GM21381 (cell line): ENCODE results near the gene TMEM171.

Source experiments
- ATAC-seq: cut with Tn5 transposase; IDR thresholded peaks from one replicate; pipeline ENCODE4 v1.9.1; 2021; ENCODE audit warnings: mild to moderate bottlenecking, moderate library complexity; ENCODE audit not compliant: unreplicated experiment

The TMEM171 gene

DNA sequence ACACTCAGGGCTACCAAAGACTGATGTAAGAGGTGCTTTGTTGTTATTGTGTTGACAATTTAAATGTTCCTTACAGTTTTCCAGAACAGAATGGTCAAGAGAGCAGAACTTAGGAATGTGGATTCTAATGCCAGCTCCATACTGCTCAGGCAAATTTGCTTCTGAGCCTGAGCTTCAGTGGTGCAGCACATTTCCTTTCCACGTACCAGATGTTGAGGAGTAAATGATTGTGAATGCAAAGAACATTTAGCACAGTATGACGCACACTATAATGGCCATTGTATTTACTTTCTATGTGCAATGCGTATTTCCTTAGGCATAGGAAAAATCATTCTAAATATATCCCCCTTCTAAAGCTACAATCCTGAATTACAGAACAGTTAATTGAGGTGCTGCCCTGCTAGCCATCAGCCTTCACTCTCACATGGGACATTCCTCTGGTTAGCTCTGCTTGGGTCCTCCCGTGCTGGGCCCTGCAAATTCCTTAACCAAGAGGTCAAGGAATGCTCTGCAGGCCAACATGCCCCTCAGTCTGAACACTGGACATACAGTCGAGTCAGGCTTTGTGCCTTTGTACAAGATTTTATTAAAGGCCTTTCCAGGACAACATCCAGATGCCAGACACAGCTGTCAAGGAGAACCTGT lies 31.5 kb downstream of the TMEM171 start:
- ATAC-seq = no peak

DNA sequence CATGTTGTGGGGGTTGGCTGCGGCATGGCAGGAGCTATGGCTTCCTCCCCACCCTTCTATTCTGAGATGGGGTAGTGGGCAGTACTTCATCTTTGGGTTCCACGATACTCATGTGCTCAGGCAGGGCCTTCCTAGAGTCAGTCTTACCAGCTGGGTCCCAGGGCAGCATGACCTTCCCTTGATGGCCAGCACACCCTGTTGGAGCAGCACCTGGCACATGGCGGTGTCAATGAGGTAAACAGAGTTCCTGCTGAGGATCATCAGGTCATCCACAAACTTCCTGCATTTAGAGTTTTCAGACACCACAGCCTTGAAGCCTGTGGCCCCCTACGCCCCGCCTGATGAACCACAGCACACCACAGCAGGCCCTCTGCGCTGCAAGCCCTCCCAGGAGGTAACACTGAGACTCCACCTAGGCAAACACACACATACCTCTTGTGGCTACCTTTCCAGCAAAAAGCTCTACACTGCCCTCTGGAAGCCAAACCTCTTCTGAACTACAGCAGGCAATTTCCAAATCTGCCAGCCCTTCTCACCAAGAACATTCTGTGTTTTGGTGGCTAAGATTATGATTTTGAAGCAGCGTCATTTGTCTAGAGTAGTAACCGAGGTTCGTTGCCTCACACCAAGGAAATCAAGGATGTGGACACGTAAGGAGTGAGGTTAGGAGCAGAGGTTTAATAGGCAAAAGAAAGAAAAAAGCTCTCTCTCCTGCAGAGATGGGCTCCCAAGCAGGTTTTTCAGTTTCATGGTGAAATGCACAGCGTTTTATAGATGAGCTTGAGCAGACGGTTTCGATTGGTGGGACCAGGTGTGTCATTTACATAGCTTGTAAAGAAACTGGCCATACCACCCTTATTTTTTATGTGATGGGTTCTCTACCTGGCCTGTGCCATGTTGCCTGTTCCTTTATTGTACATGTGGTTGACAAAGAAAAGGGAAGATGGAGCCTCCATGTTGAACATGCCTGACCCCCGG lies 32.3 kb downstream of the TMEM171 start:
- no peak for ATAC-seq

DNA sequence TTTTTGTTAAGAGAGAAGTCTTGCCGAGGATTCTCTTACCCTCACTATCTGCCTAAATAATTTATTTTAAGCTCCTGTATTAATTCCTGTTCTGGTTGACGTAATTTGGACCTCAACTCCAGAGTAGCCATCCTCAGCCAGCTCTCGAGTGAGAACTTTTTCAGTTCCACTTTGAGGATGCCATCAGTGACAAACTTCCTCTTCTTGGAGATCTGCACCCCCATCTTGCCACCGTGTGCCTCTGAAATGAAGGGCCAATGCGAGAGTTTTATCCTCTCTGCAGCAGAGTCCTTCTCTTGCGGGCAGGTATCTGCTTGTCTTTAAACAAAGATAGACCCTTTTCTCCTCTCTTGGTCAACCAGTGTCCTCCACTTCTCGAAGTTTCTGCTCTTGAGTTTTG lies 33.1 kb downstream of the TMEM171 start:
- ATAC-seq = no peak

DNA sequence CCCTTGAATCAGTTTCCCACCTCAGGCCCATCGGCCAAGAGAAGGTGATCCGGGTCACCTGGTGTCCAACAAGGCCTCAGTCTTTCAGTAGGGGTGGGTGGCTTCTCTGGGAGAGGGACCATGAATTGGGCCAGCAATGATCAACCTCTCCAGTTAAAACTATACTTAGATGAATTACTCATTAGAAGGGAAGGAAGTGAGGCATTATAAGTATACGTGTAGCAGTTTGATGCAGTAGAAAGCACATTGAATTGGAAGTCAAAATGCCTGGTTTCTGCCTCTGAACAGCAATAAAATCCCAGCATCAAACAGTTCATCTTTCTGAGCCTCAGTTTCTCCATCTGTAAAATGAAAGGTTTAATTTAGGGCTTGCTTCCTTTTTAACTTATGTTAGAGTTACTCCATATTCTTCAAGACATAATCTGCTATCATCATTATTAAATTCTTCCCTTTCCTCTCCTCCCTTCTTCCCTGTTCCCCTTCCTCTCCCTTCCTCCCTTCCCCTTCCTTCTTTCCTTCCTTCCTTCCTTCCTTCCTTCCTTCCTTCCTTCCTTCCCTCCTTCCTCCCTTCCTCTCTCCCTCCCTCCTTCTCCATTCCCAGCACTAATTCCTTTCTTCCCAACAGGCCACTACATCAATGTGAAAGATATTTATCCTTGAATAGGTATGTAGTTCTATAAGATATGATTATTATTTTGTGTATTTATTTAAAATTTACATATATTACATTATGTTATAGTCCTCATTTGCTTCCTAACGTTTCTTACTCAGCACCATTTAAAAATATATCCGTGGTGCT lies 34.0 kb downstream of the TMEM171 start:
- no peak for ATAC-seq

DNA sequence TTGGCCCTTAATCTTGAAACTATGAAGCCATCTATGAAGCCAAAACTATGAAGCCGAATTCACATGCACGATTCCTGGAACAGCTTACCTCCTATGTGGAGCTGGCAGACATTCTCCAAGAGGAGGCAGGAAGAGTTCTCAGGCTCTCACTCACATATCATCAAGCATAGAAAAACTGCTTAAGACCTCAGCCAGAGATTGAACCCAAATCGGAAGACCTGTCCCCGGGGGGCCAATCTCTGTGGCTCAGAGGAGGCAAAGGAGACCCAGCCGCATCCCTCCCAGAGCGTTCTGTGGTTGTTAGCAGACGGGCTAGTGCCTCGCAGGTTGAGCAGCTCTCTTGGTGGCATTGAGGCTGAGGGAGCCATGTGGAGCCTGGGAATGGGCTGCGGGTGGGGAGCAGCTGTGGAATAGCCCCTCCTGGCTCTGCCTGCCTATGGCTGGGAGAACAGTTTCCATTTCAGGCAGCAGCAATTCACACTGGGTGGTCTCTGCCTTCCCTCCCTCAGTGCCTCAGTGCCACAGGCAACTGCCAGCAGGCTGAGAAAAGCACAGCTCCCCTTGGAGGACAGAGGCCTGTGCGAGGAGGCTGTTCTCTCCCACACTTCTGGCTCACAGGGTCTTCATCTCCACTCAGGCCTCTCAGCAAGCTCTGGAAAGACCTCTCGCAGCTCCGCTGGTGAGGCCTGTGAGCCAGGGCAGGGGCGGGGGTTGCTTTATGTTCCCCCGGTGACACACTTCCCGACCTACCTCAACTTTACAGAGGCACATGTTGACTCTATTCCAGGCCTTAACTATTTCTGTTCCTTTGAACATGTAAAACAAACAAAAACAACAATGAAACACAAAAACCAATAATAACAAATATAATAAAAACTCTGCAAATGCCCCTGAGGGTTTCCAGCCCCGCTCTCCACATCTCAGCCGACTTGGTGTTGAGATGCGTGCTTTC lies 35.2 kb downstream of the TMEM171 start:
- ATAC-seq = no peak

DNA sequence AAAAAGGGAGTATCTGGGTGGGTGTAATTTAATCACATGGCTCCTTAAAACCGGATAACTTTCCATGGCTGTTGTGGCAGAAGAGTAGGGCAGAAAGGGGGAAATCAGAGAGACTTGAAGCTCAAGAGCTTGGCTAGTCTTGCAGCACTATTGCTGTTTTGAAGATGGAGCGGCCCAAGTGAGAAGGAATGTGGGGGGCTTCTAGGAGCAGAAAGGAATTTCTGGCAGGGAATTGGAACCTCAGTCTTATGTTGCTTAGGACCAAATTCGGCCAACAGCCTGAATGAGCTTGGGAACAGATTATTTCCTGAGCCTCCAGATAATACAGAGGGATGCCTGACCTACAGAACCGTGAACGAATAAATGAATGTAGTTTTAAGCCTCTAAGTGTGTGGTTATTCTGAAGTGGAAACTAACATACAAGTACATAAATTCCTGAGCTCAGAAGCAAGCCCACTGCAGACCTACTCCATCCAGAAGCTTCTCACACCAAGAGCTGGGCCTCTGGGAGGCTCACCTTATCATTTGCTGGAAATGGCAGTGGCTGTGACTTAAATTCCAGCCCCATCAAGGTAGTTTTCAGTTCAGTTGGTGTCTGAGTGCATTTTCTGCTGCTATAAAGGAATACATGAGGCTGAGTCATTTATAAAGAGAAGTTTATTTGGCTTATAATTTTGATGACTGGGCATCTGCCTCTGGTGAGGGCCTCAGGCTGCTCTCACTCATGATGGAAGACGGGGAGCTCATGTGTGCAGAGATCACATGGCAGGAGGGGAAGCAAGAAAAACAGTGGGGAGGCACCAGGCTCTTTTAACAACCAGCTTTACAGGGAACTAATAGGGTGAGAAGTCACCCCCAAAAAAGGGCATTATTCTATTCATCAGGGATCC lies 37.3 kb downstream of the TMEM171 start:
- ATAC-seq = no peak

DNA sequence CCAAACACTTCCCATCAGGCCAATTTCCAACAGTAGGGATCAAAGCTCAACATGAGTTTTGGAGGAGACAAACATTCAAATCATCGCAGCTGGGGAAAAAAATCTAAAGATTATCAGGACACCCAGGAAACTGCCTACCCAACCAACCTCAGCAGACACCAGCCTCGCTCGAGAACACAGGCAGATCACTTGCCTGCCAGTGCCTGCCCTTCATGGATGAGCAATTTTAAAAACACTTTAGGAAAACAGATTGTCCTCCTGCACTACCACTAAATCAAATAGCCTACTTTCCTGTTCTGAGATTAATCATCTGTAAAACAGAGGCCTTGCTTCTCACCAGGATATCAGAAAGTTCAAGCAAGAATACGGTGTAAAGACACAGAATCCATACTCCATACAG lies 37.9 kb downstream of the TMEM171 start:
- no peak for ATAC-seq

DNA sequence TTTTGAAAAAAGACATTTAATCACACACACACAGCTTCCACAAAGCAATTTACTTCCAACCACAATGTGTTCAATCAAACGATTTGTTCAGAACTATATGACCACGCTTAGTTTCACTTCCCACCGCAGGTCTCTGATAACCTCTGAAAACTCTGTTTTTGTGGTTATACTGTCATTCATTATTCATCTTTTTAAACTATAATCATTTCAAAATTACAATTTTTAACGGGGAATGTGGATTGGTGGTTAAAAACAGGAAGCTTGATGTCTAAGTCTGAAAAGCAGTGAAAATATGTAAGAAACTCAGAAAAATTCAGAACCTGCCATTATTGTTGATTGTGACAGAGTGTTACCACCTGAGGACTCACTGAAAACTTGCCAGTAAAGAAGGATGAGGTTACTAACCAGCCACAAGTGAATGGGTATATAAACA lies 39.9 kb downstream of the TMEM171 start:
- ATAC-seq = peak; percentile 95

DNA sequence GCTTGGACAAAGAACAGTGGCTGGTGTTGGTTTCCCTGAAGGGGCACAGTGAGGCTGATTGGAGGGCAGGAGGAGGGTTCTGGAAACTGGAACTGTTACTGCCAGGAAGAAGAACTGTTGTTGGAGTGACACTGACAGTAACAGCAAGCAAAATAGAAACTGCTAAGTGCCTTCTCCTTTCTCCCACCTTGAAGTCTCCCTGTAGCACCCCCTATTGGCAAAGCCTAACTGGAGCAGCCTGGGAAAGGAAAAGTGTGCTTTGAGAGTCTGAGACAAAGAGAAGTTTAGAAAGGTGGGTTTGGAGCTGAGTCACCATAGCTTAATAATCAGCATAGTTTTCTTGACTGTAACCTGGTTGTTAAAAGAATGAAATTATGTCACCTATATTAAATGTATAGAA lies 50.1 kb downstream of the TMEM171 start:
- ATAC-seq = no peak

DNA sequence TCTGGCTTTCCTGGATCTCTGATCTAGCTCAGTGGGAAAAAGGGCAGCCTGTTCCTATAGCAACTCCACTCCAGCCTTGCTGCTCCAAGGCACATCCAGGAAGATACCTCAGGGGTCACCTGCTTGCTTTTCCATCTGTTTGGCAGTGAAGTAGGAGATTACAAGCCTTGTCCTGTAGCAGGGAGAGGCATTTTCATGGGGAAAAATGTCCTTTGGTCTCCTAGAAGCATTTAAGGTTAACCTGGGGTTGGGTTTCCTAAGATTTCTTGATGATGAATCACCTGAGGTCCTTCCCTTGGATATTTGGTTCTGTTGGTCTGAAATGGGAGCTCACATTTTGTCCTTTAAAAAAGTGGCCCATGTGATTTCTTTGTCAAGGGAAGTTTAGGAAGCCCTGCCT lies 51.1 kb downstream of the TMEM171 start:
- ATAC-seq = no peak

DNA sequence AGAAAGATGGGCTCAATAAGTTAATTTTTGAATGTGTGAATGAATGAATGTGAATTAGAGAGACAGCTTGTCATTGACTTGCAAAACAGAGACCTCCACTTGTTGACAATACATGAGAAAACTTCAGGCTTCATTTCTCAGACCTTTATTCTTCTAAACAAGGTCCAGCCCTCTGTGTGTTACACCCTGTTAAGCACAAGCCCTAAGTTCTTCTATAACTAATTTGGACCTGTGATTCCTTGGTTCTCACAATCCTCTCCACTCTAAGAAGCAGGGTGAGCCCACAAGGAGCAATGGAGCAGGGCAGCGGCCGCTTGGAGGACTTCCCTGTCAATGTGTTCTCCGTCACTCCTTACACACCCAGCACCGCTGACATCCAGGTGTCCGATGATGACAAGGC lies 52.6 kb downstream of the TMEM171 start, which contains the start of gene TMEM174:
TSS of gene TMEM174 (plus strand) at position 243 of the 400 bp plus-strand sequence. CDS start at position 294, 51 bp downstream.
- ATAC-seq = no peak

DNA sequence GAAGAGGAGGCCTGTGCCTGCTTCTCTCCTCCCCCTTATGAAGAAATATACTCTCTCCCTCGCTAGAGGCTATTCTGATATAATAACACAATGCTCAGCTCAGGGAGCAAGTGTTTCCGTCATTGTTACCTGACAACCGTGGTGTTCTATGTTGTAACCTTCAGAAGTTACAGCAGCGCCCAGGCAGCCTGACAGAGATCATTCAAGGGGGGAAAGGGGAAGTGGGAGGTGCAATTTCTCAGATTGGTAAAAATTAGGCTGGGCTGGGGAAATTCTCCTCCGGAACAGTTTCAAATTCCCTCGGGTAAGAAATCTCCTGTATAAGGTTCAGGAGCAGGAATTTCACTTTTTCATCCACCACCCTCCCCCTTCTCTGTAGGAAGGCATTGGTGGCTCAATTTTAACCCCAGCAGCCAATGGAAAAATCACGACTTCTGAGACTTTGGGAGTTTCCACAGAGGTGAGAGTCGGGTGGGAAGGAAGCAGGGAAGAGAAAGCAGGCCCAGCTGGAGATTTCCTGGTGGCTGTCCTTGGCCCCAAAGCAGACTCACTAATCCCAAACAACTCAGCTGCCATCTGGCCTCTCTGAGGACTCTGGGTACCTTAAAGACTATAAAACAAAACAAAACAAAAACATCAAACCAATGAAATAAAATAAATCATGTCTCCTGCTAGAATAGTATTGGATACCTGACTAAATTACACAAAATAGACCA lies 53.9 kb downstream of the TMEM171 start:
- no peak for ATAC-seq

DNA sequence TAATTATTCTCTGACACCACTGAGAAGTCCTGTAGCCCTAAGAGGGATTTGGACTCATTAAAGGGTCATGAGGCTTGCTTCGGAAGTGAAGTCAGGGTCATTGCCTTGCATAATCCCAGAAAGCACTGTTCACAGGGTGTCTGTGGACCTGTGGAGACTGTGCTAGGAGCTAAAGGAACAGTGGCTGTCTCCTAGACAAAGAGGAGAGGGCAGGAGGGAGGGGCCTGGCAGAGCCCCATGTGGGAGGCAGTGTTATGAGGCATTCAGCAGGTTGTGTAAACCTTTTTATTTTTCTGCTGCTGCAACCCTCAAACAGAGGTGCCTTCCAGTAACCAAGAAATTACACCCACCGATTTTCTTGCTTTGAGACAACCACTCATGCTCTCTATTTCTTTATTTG lies 55.9 kb downstream of the TMEM171 start:
- ATAC-seq = no peak

DNA sequence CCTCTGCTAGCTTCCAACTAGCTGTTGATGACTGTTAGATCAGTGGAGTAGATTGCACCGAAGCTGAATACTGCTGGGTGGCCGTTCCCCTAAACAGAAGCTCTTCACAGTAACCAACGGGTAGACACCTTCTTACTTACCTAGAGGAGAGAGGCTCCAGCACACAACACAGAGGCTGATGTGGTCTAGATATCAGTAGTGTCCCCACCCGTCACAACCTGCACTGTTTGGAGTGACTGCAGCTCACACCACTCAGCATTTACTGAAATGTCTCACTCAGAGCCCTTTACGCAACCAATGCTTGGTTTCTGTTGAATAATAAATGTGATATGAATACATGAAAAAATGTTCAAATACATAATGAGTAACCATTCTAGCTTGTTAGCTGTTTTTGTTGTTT lies 57.9 kb downstream of the TMEM171 start:
- no peak for ATAC-seq

DNA sequence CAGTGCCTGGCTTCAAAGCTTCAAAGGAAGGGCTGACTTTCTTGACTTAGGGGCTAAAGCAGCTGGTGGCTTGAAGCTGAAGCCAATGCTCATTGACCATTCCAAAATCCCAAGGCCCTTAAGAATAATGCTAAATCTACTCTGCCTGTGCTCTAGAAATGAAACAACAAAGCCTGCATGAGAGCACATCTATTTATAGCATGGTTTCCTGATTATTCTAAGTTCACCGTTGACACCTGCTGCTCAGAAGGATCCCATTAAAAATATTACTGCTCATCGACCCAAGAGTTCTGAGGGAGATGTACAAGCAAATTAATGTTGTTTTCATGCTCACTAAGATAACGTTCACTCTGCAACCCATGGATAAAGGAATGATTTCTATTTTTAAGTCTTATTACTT lies 59.4 kb downstream of the TMEM171 start:
- ATAC-seq = no peak

DNA sequence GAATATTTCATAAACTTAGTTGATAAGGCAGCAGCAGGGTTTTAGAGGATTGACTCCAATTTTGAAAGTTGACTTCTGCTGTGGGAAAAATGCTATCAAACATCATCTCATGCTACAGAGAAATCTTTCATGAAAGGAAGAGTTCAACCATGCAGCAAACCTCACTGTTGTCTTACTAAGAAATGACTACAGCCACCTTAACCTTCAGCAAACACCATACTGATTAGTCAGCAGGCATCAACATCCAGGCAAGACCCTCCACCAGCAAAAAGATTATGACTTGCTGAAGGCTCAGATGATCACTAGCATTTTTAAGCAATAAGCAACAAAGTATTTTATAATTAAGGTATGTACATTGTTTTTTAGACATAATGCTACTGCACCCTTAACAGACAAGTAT lies 60.2 kb downstream of the TMEM171 start:
- no peak for ATAC-seq
